C4-2B (cell line): Measurements from ENCODE around the gene ARID5B.

Experiments used
- ZFX ChIP-seq: fragments of 450-650 bp; IDR thresholded peaks from 2 replicates; pipeline ENCODE4 v1.6.1; 2017
- TF ChIP-seq, protein P1 (sequence below): fragments of 450-650 bp; conservative IDR thresholded peaks from 2 replicates; pipeline ENCODE4 v1.5.1; 2017; ENCODE audit warnings: mild to moderate bottlenecking

DNA sequence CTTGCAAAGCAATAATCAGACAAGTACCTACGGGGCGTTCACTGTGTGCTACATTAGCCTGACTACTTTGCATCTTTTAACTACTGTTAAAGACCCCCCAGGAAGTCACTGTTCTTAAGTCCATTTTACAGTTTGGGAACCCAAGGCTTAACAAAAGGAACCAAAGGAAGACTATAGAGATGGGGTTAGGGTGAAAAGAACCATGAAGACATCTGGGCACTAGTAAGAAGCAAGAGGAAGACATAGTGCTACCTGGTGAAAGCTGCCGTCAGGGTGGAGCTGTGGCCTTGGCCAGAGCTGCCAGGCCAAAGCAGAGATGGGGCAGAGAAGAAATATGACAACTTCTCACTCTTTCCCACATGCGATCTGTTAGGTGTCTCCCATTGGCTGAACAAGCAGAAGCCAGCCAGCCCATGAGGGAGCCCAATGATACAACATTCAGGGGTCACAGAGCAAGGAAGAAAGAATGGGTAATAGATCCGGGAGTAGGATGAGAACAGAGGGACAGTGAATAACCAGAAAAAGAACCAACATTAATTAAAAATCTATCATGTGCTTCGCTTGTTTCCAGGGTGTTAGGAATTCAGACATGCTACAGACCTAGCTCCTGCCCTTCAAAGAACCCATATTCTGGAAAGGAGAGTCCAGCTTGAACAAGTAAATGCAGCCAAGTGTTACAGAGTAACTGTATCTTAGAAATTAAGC, 85.4 kb downstream of the ARID5B start:
- TF ChIP-seq, protein P1, sequence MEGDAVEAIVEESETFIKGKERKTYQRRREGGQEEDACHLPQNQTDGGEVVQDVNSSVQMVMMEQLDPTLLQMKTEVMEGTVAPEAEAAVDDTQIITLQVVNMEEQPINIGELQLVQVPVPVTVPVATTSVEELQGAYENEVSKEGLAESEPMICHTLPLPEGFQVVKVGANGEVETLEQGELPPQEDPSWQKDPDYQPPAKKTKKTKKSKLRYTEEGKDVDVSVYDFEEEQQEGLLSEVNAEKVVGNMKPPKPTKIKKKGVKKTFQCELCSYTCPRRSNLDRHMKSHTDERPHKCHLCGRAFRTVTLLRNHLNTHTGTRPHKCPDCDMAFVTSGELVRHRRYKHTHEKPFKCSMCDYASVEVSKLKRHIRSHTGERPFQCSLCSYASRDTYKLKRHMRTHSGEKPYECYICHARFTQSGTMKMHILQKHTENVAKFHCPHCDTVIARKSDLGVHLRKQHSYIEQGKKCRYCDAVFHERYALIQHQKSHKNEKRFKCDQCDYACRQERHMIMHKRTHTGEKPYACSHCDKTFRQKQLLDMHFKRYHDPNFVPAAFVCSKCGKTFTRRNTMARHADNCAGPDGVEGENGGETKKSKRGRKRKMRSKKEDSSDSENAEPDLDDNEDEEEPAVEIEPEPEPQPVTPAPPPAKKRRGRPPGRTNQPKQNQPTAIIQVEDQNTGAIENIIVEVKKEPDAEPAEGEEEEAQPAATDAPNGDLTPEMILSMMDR = no peak
- no peak for TF ChIP-seq ZFX
